H9 (cell line): Measurements from ENCODE around the gene KY. TPM values are rescaled to one million over a fixed set of nuclear protein-coding genes. Genes with fewer than 3 reads are reported as not detected.

Source experiments
- DNase-seq: peaks from one replicate; pipeline ENCODE4 v3.0.0-alpha.2; 2017
- H2AFZ ChIP-seq: one replicate; pipeline ENCODE4 v1.6.1; 2013; ENCODE audit warnings: mild to moderate bottlenecking, low read length, control low read depth, moderate library complexity
- H2AK5ac ChIP-seq: 2 replicates; pipeline ENCODE4 v1.6.1; 2013; ENCODE audit warnings: low read length, control low read depth, mixed read lengths; ENCODE audit not compliant: insufficient read length
- H2BK120ac ChIP-seq: one replicate; pipeline ENCODE4 v1.6.1; 2013; ENCODE audit warnings: low read depth, mild to moderate bottlenecking, low read length, control low read depth, inconsistent platforms; ENCODE audit not compliant: poor library complexity, severe bottlenecking
- H2BK12ac ChIP-seq: 2 replicates; pipeline ENCODE4 v1.6.1; 2013; ENCODE audit warnings: low read length, control low read depth, mixed read lengths, low read depth; ENCODE audit not compliant: insufficient read length
- H2BK15ac ChIP-seq: 2 replicates; pipeline ENCODE4 v1.6.1; 2013; ENCODE audit warnings: low read depth, low read length, control low read depth
- H2BK20ac ChIP-seq: one replicate; pipeline ENCODE4 v1.6.1; 2013; ENCODE audit warnings: low read depth, mild to moderate bottlenecking, low read length, control low read depth, inconsistent platforms; ENCODE audit not compliant: poor library complexity, severe bottlenecking
- H2BK5ac ChIP-seq: 2 replicates; pipeline ENCODE4 v1.6.1; 2013; ENCODE audit warnings: low read length, control low read depth, mixed read lengths; ENCODE audit not compliant: insufficient read length
- H3K14ac ChIP-seq: 2 replicates; pipeline ENCODE4 v1.6.1; 2013; ENCODE audit warnings: low read length, control low read depth; ENCODE audit not compliant: insufficient read depth
- H3K18ac ChIP-seq: 2 replicates; pipeline ENCODE4 v1.6.1; 2013; ENCODE audit warnings: low read depth, mild to moderate bottlenecking, mixed read lengths, low read length, control low read depth; ENCODE audit not compliant: insufficient read length
- H3K23ac ChIP-seq: 2 replicates; pipeline ENCODE4 v1.6.1; 2013; ENCODE audit warnings: low read length, control low read depth, mixed read lengths, low read depth; ENCODE audit not compliant: insufficient read length
- H3K23me2 ChIP-seq: 2 replicates; pipeline ENCODE4 v1.6.1; 2013; ENCODE audit warnings: low read depth, mild to moderate bottlenecking, mixed read lengths, low read length, control low read depth; ENCODE audit not compliant: insufficient read length, poor library complexity, severe bottlenecking
- H3K27ac ChIP-seq: 2 replicates; pipeline ENCODE4 v1.5.1; 2013; ENCODE audit warnings: low read length, control low read depth, mixed read lengths, low read depth; ENCODE audit not compliant: insufficient read length
- H3K27me3 ChIP-seq: 2 replicates; pipeline ENCODE4 v1.6.1; 2013; ENCODE audit warnings: low read length, control low read depth, inconsistent platforms; ENCODE audit not compliant: insufficient read depth
- H3K4ac ChIP-seq: 2 replicates; pipeline ENCODE4 v1.6.1; 2013; ENCODE audit warnings: low read depth, mild to moderate bottlenecking, control low read depth, inconsistent platforms, low read length, moderate library complexity
- H3K4me1 ChIP-seq: 2 replicates; pipeline ENCODE4 v1.6.1; 2013; ENCODE audit warnings: low read length, control low read depth, inconsistent platforms; ENCODE audit not compliant: insufficient read depth
- H3K4me2 ChIP-seq: 2 replicates; pipeline ENCODE4 v1.6.1; 2013; ENCODE audit warnings: low read length, control low read depth, mixed read lengths; ENCODE audit not compliant: insufficient read length, insufficient read depth
- H3K56ac ChIP-seq: 2 replicates; pipeline ENCODE4 v1.6.1; 2013; ENCODE audit warnings: low read depth, mild to moderate bottlenecking, mixed read lengths, low read length, control low read depth; ENCODE audit not compliant: insufficient read length
- H3K79me1 ChIP-seq: 2 replicates; pipeline ENCODE4 v1.6.1; 2013; ENCODE audit warnings: low read depth, mild to moderate bottlenecking, moderate library complexity, low read length, control low read depth, inconsistent platforms; ENCODE audit not compliant: insufficient read depth, poor library complexity, severe bottlenecking
- H3K79me2 ChIP-seq: 2 replicates; pipeline ENCODE4 v1.6.1; 2013; ENCODE audit warnings: low read length, control low read depth, inconsistent platforms; ENCODE audit not compliant: insufficient read depth
- H3K9ac ChIP-seq: 2 replicates; pipeline ENCODE4 v1.6.1; 2013; ENCODE audit warnings: low read length, control low read depth, mixed read lengths; ENCODE audit not compliant: insufficient read length; ENCODE audit errors: extremely low read depth
- H3K9me3 ChIP-seq: one replicate; pipeline ENCODE4 v1.6.1; 2013; ENCODE audit warnings: low read depth, low read length, inconsistent platforms; ENCODE audit not compliant: control insufficient read depth
- H3T11ph ChIP-seq: one replicate; pipeline ENCODE4 v1.6.1; 2013; ENCODE audit warnings: mild to moderate bottlenecking, low read length, control low read depth, inconsistent platforms
- H4K20me1 ChIP-seq: one replicate; pipeline ENCODE4 v1.6.1; 2013; ENCODE audit not compliant: control insufficient read depth, insufficient read length, insufficient read depth
- H4K5ac ChIP-seq: 2 replicates; pipeline ENCODE4 v1.6.1; 2013; ENCODE audit warnings: low read depth, mild to moderate bottlenecking, mixed read lengths, low read length, control low read depth; ENCODE audit not compliant: insufficient read length
- H4K8ac ChIP-seq: replicated peaks from 2 replicates; pipeline ENCODE4 v1.6.1; 2013; ENCODE audit warnings: low read length, control low read depth, mixed read lengths, low read depth; ENCODE audit not compliant: insufficient read length
- H4K91ac ChIP-seq: 2 replicates; pipeline ENCODE4 v1.6.1; 2013; ENCODE audit warnings: low read depth, mild to moderate bottlenecking, moderate library complexity, mixed read lengths, low read length, control low read depth; ENCODE audit not compliant: insufficient read length
- H3K27ac Mint-ChIP-seq, 3 experiments: 2 replicates in 2 of 3; 3 replicates in 1 of 3; pipeline ENCODE4 v1.8.0; 2020 to 2021; ENCODE audit warnings: mixed read lengths in 3 of 3, mild to moderate bottlenecking in 1 of 3, moderate library complexity in 1 of 3
- H3K27me3 Mint-ChIP-seq: 2 replicates; pipeline ENCODE4 v1.8.0; 2021; ENCODE audit warnings: low read depth, mild to moderate bottlenecking, moderate library complexity, mixed read lengths
- H3K36me3 Mint-ChIP-seq, 3 experiments: 2 replicates in 2 of 3; 3 replicates in 1 of 3; pipeline ENCODE4 v1.8.0; 2020 to 2021; ENCODE audit warnings: low read depth in 3 of 3, mixed read lengths in 3 of 3; ENCODE audit not compliant: insufficient read depth in 1 of 3
- H3K4me1 Mint-ChIP-seq, 2 experiments: 2 replicates each; pipeline ENCODE4 v1.8.0; 2020; ENCODE audit warnings: mixed read lengths in 2 of 2
- H3K4me3 Mint-ChIP-seq, 2 experiments: 2 replicates in 1 of 2; 3 replicates in 1 of 2; pipeline ENCODE4 v1.8.0; 2020 to 2021; ENCODE audit warnings: mild to moderate bottlenecking in 2 of 2, mixed read lengths in 2 of 2, moderate library complexity in 1 of 2
- H3K9me3 Mint-ChIP-seq, 2 experiments: 2 replicates in 1 of 2; 3 replicates in 1 of 2; pipeline ENCODE4 v1.8.0; 2020; ENCODE audit warnings: mild to moderate bottlenecking in 2 of 2, mixed read lengths in 2 of 2, moderate library complexity in 1 of 2
- CTCF ChIP-seq: fragments of 200-600 bp; sonication (generic); conservative IDR thresholded peaks from 3 replicates; pipeline ENCODE4 v1.8.0; 2021; ENCODE audit warnings: antibody characterized with exemption, mild to moderate bottlenecking
- WGBS: extraction: QIAGEN DNeasy Blood & Tissue Kit; methylation state at CpG from one replicate; pipeline ENCODE4 v1.1.7; 2013; ENCODE audit warnings: missing lambda C conversion rate, low lambda C conversion rate, mixed read lengths; ENCODE audit not compliant: insufficient read length; ENCODE audit errors: extremely low coverage; 5-methylcytosine and 5-hydroxymethylcytosine counted together
- total RNA-seq: library from RNA; stranded (reverse); gene quantifications from 2 replicates; pipeline ENCODE4 v1.2.1, GENCODE V29; 2021

Gene KY
- total RNA-seq, 1 experiment from 2014 or later = not detected

GRCh38 chr3:134562055-134562454 is 88.8 kb downstream of the KY start:
- no peak overlapping the region for H3K4me2 ChIP-seq
- H3K23me2 ChIP-seq = no peaks in the 10 kb centered on the region
- H3K4ac ChIP-seq = no peak overlapping the region
- no peak overlapping the region for H2BK15ac ChIP-seq
- H3K4me1 Mint-ChIP-seq = peaks cover 9 to 11% of the 10 kb centered on the region in 2 experiments
- H3K9me3 ChIP-seq = no peaks in the 10 kb centered on the region
- H2AFZ ChIP-seq = no peak overlapping the region
- H3K79me2 ChIP-seq = no peaks in the 10 kb centered on the region
- no peak overlapping the region for H3K9ac ChIP-seq
- H4K8ac ChIP-seq = no peak overlapping the region
- H3K9me3 Mint-ChIP-seq = no peaks in the 10 kb centered on the region
- no peak overlapping the region for H3K23ac ChIP-seq
- H2BK120ac ChIP-seq = no peak overlapping the region
- H3K79me1 ChIP-seq = no peaks in the 10 kb centered on the region
- H3K18ac ChIP-seq = no peak overlapping the region
- no peak overlapping the region for H3K14ac ChIP-seq
- no peak overlapping the region for H3K56ac ChIP-seq
- no peak overlapping the region for H4K91ac ChIP-seq
- H3K27me3 Mint-ChIP-seq = no peaks in the 10 kb centered on the region
- WGBS = no CpG with 5 or more reads among the region's 4 CpGs
- H4K20me1 ChIP-seq = no peaks in the 10 kb centered on the region
- no peak for TF ChIP-seq CTCF
- H3K4me3 Mint-ChIP-seq = no peak overlapping the region
- H2BK5ac ChIP-seq = no peak overlapping the region
- no peak overlapping the region for H3K27ac ChIP-seq
- H3K4me1 ChIP-seq = no peaks in the 10 kb centered on the region; the same call in 1 of the 2 replicates
- no peak overlapping the region for H2BK12ac ChIP-seq
- no peaks in the 10 kb centered on the region for H3K27me3 ChIP-seq
- peaks cover 0 to 3% (median 0%) of the 10 kb centered on the region in 3 experiments; a peak in 3 of 7 replicates for H3K36me3 Mint-ChIP-seq
- no peak overlapping the region for H2BK20ac ChIP-seq
- no peak for DNase-seq
- H4K5ac ChIP-seq = no peak overlapping the region
- no peak overlapping the region for H2AK5ac ChIP-seq
- no peak overlapping the region for H3T11ph ChIP-seq
- no peak overlapping the region for H3K27ac Mint-ChIP-seq
